DND-41 (cell line): ENCODE data around the gene APPL1.

Source experiments
- CTCF ChIP-seq: IDR thresholded peaks from 2 replicates; pipeline ENCODE4 v1.5.1; 2012; ENCODE audit warnings: borderline replicate concordance, low read length, moderate library complexity, mild to moderate bottlenecking; ENCODE audit not compliant: poor library complexity, severe bottlenecking; ENCODE audit errors: extremely low read depth
- EZH2 ChIP-seq: IDR thresholded peaks from 3 replicates; pipeline ENCODE4 v1.6.1; 2012; ENCODE audit warnings: borderline replicate concordance, low read depth, mild to moderate bottlenecking, moderate library complexity, low read length, inconsistent platforms; ENCODE audit not compliant: severe bottlenecking

GRCh38 chr3:57244946-57245345 lies 17.4 kb downstream of the APPL1 start:
- no peak for TF ChIP-seq CTCF
- TF ChIP-seq EZH2, result no peak
